BE2C (cell line): ENCODE measurements around the gene FOXE3.

ENCODE experiments used
- DNase-seq: peaks from one replicate; pipeline ENCODE4 v3.0.0-alpha.2; 2020
- H3K27me3 ChIP-seq: fragments of 250-450 bp; sonication (Bioruptor Pico); 2 replicates; pipeline ENCODE4 v1.5.1; 2020; ENCODE audit warnings: mild to moderate bottlenecking
- H3K36me3 ChIP-seq: fragments of 250-450 bp; sonication (Bioruptor Pico); 2 replicates; pipeline ENCODE4 v1.5.1; 2020; ENCODE audit warnings: mild to moderate bottlenecking
- H3K4me1 ChIP-seq: fragments of 250-450 bp; sonication (Bioruptor Pico); 2 replicates; pipeline ENCODE4 v1.5.1; 2020
- H3K4me3 ChIP-seq: 2 replicates; pipeline ENCODE4 v1.5.1; 2011; ENCODE audit warnings: low read depth, low read length
- H3K9me3 ChIP-seq: fragments of 250-450 bp; sonication (Bioruptor Pico); 2 replicates; pipeline ENCODE4 v1.5.1; 2020
- CTCF ChIP-seq: IDR thresholded peaks from 2 replicates; pipeline ENCODE4 v1.5.1; 2012; ENCODE audit warnings: mild to moderate bottlenecking, low read depth, low read length

FOXE3 gene

GRCh38 chr1:47389731-47390130 lies 26.4 kb upstream of the FOXE3 start:
- no peaks in the 10 kb centered on the region for H3K4me1 ChIP-seq
- H3K4me3 ChIP-seq: no peak overlapping the region
- no peaks in the 10 kb centered on the region for H3K36me3 ChIP-seq
- H3K9me3 ChIP-seq: no peaks in the 10 kb centered on the region
- no peak for TF ChIP-seq CTCF
- DNase-seq: no peak
- H3K27me3 ChIP-seq: no peaks in the 10 kb centered on the region

- Histone ChIP-seq H3K4me3 (no peak overlapping the region), H3K27me3 (no peaks in the 10 kb centered on the region), H3K4me1 (no peaks in the 10 kb centered on the region), H3K9me3 (no peaks in the 10 kb centered on the region), H3K36me3 (no peaks in the 10 kb centered on the region)
- DNase-seq: no peak
- no peak for TF ChIP-seq CTCF
Observed at GRCh38 chr1:47390843-47391242, 25.2 kb upstream of the FOXE3 start.

GRCh38 chr1:47393141-47393540 lies 22.9 kb upstream of the FOXE3 start:
- no peak overlapping the region for H3K4me3 ChIP-seq
- no peaks in the 10 kb centered on the region for H3K36me3 ChIP-seq
- H3K27me3 ChIP-seq: no peaks in the 10 kb centered on the region
- no peaks in the 10 kb centered on the region for H3K9me3 ChIP-seq
- no peaks in the 10 kb centered on the region for H3K4me1 ChIP-seq
- no peak for DNase-seq
- no peak for TF ChIP-seq CTCF

- TF ChIP-seq CTCF: no peak
- no peak for DNase-seq
Observed at GRCh38 chr1:47395433-47395832, 20.7 kb upstream of the FOXE3 start.

GRCh38 chr1:47396671-47397196 lies 19.4 kb upstream of the FOXE3 start:
- Histone ChIP-seq H3K4me1 (no peaks in the 10 kb centered on the region), H3K9me3 (no peaks in the 10 kb centered on the region), H3K27me3 (no peaks in the 10 kb centered on the region), H3K4me3 (no peak overlapping the region), H3K36me3 (no peaks in the 10 kb centered on the region)
- no peak for TF ChIP-seq CTCF
- no peak for DNase-seq

More at GRCh38 chr1:47395433-47395832, 20.7 kb upstream of the FOXE3 start:
- Histone ChIP-seq H3K27me3 (no peaks in the 10 kb centered on the region), H3K36me3 (no peaks in the 10 kb centered on the region), H3K9me3 (no peaks in the 10 kb centered on the region), H3K4me3 (no peak overlapping the region), H3K4me1 (no peaks in the 10 kb centered on the region)

- Histone ChIP-seq H3K27me3 (no peaks in the 10 kb centered on the region), H3K4me3 (no peak overlapping the region), H3K36me3 (no peaks in the 10 kb centered on the region), H3K9me3 (no peaks in the 10 kb centered on the region), H3K4me1 (no peaks in the 10 kb centered on the region)
- TF ChIP-seq CTCF: no peak
- DNase-seq: no peak
Observed at GRCh38 chr1:47399138-47399845, 16.8 kb upstream of the FOXE3 start.
